Transverse colon (tissue), 4 donors: ENCODE data around the gene NEURL1. TPM values are rescaled to one million over a fixed set of nuclear protein-coding genes. Genes with fewer than 3 reads are reported as not detected.

Source experiments
- DNase-seq: peaks from one replicate; pipeline ENCODE4 v3.0.0-alpha.2; 2019
- H3K27ac ChIP-seq, 4 donors: fragments of 200-600 bp; sonication (generic); 2 replicates each; pipeline ENCODE4 v1.5.1; 2016 to 2018; ENCODE audit warnings: inconsistent platforms in 4 of 4
- H3K27me3 ChIP-seq: fragments of 200-600 bp; sonication (generic); 2 replicates; pipeline ENCODE4 v1.5.1; 2017; ENCODE audit warnings: inconsistent platforms
- H3K36me3 ChIP-seq, 4 donors: fragments of 200-600 bp; sonication (generic); 2 replicates each; pipeline ENCODE4 v1.5.1; 2017 to 2019; ENCODE audit warnings: inconsistent platforms in 4 of 4
- H3K4me1 ChIP-seq, 4 donors: fragments of 200-600 bp; sonication (generic); 2 replicates each; pipeline ENCODE4 v1.5.1; 2017 to 2020; ENCODE audit warnings: inconsistent platforms in 4 of 4
- H3K4me3 ChIP-seq, 4 donors: fragments of 200-600 bp; sonication (generic); 1 replicate in 1 of 4; 2 replicates in 3 of 4; pipeline versions ENCODE4 v1.5.1 to v1.6.1; 2017 to 2019; ENCODE audit warnings: inconsistent platforms in 4 of 4
- H3K9me3 ChIP-seq, 2 donors: fragments of 200-600 bp; sonication (generic); 2 replicates each; pipeline ENCODE4 v1.5.1; 2017 to 2019; ENCODE audit warnings: inconsistent platforms in 2 of 2
- CTCF ChIP-seq, 5 experiments: fragments of 200-600 bp in 3 of 5; fragments of 450-650 bp in 2 of 5; sonication (generic) in 3 of 5; IDR thresholded peaks; 1 replicate in 2 of 5; 2 replicates in 3 of 5; pipeline ENCODE4 v1.5.1; 2016 to 2017; ENCODE audit warnings: antibody characterized with exemption in 5 of 5, inconsistent platforms in 3 of 5, mild to moderate bottlenecking in 2 of 5, moderate library complexity in 1 of 5
- EP300 ChIP-seq: sonication (generic); formaldehyde crosslinking; IDR thresholded peaks from one replicate; pipeline ENCODE4 v1.6.1; 2017; ENCODE audit warnings: antibody characterized with exemption, low read depth
- POLR2A ChIP-seq: fragments of 450-650 bp; IDR thresholded peaks from one replicate; pipeline ENCODE4 v1.6.1; 2016; ENCODE audit warnings: antibody characterized with exemption, mild to moderate bottlenecking, moderate library complexity
- POLR2AphosphoS5 ChIP-seq, 3 donors: sonication (generic); formaldehyde crosslinking; IDR thresholded peaks; one replicate each; pipeline ENCODE4 v1.6.1; 2016; ENCODE audit warnings: antibody characterized with exemption in 3 of 3
- WGBS, 2 donors: methylation state at CpG; one replicate each; pipeline ENCODE4 v1.1.5; 2018; ENCODE audit warnings: low coverage in 1 of 2; 5-methylcytosine and 5-hydroxymethylcytosine counted together
- in situ Hi-C, 4 donors: fragments of 200-750 bp; cut with MboI; loops; one replicate each; pipeline versions ENCODE4 v1.15.0 to v1.15.1; 2017; ENCODE audit warnings: low sequenced_read_pairs in 3 of 4, low pct_ligation_motif_present in 1 of 4, low pct_unique_long_range_greater_than_20kb in 1 of 4
- intact Hi-C: fragments of 100-400 bp; cut with DNase I; formaldehyde crosslinking; loops from one replicate; pipeline ENCODE4 v1.15.1; 2023; ENCODE audit warnings: low total_unique reads
- total RNA-seq, 4 donors: library from RNA; depleted of rRNA; stranded (reverse); fragments of >200 nt; gene quantifications; one replicate each; pipeline ENCODE4 v1.1.0, GENCODE V29; 2016

NEURL1 gene
- total RNA-seq, 4 donors from 2014 or later = 36.7 to 177 (median 55.8) TPM

DNA sequence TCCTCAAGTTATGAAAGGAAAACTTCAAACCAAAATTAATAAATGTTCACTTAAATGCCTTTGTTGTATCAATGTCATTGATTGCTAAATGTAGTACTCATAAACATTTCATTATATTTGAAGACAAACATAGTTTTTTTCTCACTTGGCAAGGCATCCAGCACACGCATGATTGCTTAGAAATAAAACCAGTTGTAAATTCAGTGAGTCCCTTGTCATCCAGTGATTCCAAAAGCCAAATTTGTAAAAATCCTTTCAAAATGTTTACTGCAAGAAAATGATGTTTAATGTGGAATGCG is 6.1 kb upstream of the NEURL1 start:
- peak overlapping the region in 1 of 4 donors; percentile 47 for H3K27ac ChIP-seq
- in situ Hi-C loops = loop anchor here in 3 of 4 donors (5.0 to 10.0 kb wide), 3 partner anchors 63 to 73 kb away; no protein-coding TSS in a partner anchor

DNA sequence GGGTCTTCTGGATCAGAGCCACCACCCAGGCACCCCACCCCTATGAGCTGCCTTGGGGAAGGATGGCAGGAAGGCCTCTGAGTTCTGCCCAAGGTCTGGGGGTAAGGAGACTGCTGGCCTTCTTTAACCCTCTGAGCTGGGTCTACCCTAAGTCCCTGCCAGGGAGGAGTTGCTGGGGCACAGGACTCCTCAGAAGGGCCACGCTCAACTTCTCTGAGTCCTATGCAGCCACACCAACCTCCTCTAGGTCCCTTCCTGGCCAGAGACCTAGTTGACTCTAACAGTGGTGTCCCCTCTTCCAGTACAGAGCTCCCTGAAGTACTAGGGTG is 2.6 kb upstream of the NEURL1 start:
- in situ Hi-C loops = no loop called here
- intact Hi-C loops = no loop called here
- TF ChIP-seq CTCF (IDR thresholded peaks at IDR 0.05) (no peak), POLR2A (no peak)
- WGBS, 2 donors = 100% methylated on average over 1 of the region's 1 CpG; no CpG with 5 or more reads in 1 of the 2 donors
- Histone ChIP-seq H3K4me3 (no peak overlapping the region), H3K9me3 (no peaks in the 10 kb centered on the region), H3K4me1 (peaks cover 5 to 36% (median 12%) of the 10 kb centered on the region in 4 donors), H3K36me3 (no peaks in the 10 kb centered on the region), H3K27ac (no peak overlapping the region), H3K27me3 (peaks cover 38% of the 10 kb centered on the region)
- DNase-seq = no peak

More for the DNA sequence above, 6.1 kb upstream of the NEURL1 start:
- DNase-seq = no peak
- peaks cover 2% of the 10 kb centered on the region for H3K27me3 ChIP-seq
- 25 to 47% methylated on average over 1 to 2 of the region's 2 CpGs for WGBS, 2 donors
- no peaks in the 10 kb centered on the region for H3K36me3 ChIP-seq
- no peaks in the 10 kb centered on the region for H3K9me3 ChIP-seq
- TF ChIP-seq POLR2AphosphoS5 (IDR thresholded peaks at IDR 0.05) = peak in 2 of 3 donors; percentile 16 to 50
- no peak for TF ChIP-seq CTCF (IDR thresholded peaks at IDR 0.05)
- no peak overlapping the region for H3K4me3 ChIP-seq
- intact Hi-C loops = no loop called here
- H3K4me1 ChIP-seq = peaks cover 0 to 20% (median 2%) of the 10 kb centered on the region in 4 donors

DNA sequence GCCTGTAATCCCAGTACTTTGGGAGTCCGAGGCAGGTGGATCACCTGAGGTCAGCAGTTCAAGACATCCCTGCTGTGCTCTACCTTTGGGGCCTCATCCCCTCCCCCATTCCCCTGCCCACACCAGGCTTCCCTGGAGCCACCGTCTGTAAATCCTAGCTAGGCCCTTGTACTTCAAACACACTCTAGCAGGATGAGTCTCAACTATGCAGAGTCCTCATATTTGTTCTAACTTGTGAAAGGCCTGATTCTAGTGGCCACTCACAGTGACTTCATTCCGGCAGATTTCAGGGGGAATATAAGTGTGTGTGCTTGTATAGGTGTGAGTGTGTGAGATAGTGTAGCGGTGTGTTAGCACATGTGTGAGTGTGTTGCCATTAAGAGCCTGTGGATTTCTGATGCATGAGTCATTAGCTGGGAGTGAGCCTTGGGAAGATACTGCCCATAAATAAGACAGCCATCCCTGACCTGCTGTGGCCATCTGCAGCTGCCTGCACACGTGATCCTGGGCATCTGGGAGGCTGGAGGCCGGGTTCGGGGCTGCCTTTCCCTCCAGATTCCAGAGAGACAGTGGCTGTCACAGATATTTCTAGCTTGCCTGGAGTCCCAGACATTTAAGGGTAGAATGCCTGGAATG is 1.7 kb upstream of the NEURL1 start:
- Histone ChIP-seq H3K4me1 (peaks cover 5 to 28% (median 12%) of the 10 kb centered on the region in 4 donors), H3K4me3 (no peak overlapping the region), H3K9me3 (no peaks in the 10 kb centered on the region), H3K36me3 (no peaks in the 10 kb centered on the region), H3K27me3 (peaks cover 42% of the 10 kb centered on the region), H3K27ac (peak overlapping the region in 2 of 4 donors; percentile 14 to 32)
- in situ Hi-C loops (no loop called here), intact Hi-C loops (no loop called here)
- 64% methylated on average over 7 of the region's 7 CpGs; no CpG with 5 or more reads in 1 of the 2 donors for WGBS, 2 donors
- TF ChIP-seq EP300 (no peak), POLR2A (no peak), POLR2AphosphoS5 (IDR thresholded peaks at IDR 0.05) (peak; percentile 17 to 60 (median 45)), CTCF (IDR thresholded peaks at IDR 0.05) (no peak)
- DNase-seq = no peak

DNA sequence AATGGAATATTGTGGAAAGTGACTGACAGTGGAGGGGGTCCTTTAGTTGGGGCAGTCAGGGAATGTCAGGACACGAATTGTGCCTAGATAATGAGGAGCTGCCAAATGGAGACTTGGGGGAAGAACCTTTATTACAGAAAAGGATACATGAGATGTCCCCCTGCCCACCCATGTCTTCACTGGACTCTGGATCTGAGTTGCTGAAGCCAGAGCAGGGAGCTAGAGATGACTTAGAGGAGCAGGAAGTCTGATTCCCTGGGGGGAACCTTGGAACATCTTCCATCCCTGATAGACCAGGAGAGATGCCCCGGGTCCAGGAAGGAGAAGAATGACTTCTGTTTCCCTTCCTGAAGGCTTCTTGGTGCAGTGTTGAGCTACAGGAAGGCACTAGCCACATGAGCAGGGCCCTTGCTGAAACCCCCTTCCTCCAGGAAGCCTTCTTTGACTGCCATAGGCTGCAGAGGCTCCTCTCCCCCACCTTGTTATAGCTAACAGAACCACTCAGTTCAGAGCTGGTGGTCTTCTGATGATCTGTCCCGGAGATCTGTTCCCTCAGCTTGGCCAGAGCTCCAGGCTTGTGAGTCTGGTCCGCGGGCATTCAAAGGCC is 747 bp upstream of the NEURL1 start:
- H3K4me1 ChIP-seq = peaks cover 5 to 24% (median 12%) of the 10 kb centered on the region in 4 donors
- no peaks in the 10 kb centered on the region for H3K36me3 ChIP-seq
- peak overlapping the region in 1 of 4 donors; percentile 32 for H3K27ac ChIP-seq
- H3K27me3 ChIP-seq = peaks cover 42% of the 10 kb centered on the region
- DNase-seq = no peak
- intact Hi-C loops = no loop called here
- no peak for TF ChIP-seq POLR2AphosphoS5 (IDR thresholded peaks at IDR 0.05)
- no peak for TF ChIP-seq CTCF (IDR thresholded peaks at IDR 0.05)
- 72% methylated on average over 5 of the region's 5 CpGs; no CpG with 5 or more reads in 1 of the 2 donors for WGBS, 2 donors
- in situ Hi-C loops = no loop called here
- H3K9me3 ChIP-seq = no peaks in the 10 kb centered on the region
- peak overlapping the region in 1 of 4 donors; percentile 63 for H3K4me3 ChIP-seq
